HG03432 (cell line): ENCODE data around the gene ZNF76.
A peak's percentile ranks its signal among the peaks of the same experiment; 100 is the strongest.

Source experiments
- ATAC-seq: cut with Tn5 transposase; IDR thresholded peaks from one replicate; pipeline ENCODE4 v1.9.1; 2021; ENCODE audit warnings: mild to moderate bottlenecking, moderate library complexity; ENCODE audit not compliant: unreplicated experiment

Gene ZNF76

GRCh38 chr6:35259194-35259947 is at the start of gene ZNF76:
ZNF76 (plus strand) TSS chr6:35259735; CDS start chr6:35281152, 21,417 bp downstream.
- ATAC-seq: peak; percentile 88

DNA sequence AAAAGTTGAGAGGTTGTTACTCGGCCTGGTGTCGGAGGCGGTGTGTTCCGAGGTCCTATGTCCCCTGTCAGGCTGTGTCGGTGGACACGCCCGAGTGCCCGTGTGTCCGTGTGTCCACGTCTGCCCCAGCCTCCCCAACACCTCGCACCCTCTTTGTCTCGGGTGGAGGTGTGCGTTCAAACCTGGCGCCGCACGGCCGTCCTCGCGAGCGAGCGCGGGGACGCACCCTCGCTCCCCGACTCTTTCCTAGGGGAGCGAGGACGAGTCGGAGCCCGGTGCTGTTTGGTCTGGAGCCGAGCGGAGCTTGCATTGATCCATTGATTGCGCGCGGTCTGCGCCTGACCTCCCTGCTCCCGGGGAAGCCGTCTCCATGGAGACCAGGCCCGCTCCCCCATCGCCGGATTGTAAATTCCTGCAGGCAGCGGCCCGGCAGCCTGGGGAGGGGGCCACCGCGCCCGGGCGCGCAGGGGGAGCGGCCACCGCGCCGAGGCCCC is 46.2 kb upstream of the ZNF76 start:
- no peak for ATAC-seq

DNA sequence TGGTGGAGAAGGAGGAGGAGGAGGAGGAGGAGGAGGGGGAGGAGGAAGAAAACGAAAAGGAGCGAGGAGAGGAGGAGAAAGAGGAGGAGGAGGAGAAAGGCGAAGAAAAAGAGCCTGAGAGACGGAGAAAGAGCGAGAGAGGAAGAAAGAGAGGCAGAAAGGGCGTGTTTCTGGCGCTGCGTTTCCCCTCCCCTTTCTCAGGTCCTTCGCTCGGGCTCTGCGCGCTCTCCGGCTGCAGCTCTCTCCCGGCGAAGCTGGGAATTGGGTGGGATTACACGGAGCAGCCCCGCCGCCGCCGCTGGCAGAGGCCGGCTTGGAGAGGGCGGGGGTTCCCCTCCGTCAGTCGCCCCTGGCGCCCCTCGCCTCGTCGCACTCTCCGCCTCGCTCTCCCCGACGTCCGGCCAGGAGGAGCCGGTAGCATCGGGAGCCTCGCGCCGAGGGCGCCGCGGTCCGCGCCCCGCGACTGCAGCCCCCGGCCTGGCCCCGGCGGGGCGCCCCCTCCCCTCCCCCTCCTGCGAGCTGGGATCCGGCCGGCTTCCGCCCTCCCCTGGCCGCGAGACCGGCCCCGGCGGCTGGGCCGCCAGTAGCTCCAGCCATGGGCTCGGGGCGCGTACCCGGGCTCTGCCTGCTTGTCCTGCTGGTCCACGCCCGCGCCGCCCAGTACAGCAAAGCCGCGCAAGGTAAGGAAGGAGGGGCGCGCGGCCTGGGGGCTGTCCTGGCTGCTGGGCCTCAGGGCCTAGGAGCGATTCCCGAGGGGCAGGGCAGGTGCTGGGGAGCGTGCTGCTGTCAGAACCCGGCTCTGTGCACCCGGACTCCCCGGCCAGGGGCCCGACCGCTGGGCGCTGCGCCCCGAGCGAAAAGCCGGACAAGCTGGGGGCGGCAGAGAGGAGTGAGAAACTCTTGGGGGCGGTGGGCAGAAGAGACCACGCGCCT is 45.4 kb upstream of the ZNF76 start, which contains the start of gene SCUBE3:
SCUBE3 (plus strand) TSS at position 133 of the 933 bp plus-strand sequence; CDS start at position 596, 463 bp downstream.
- no peak for ATAC-seq

GRCh38 chr6:35214869-35215664 is 44.5 kb upstream of the ZNF76 start:
- ATAC-seq: no peak

DNA sequence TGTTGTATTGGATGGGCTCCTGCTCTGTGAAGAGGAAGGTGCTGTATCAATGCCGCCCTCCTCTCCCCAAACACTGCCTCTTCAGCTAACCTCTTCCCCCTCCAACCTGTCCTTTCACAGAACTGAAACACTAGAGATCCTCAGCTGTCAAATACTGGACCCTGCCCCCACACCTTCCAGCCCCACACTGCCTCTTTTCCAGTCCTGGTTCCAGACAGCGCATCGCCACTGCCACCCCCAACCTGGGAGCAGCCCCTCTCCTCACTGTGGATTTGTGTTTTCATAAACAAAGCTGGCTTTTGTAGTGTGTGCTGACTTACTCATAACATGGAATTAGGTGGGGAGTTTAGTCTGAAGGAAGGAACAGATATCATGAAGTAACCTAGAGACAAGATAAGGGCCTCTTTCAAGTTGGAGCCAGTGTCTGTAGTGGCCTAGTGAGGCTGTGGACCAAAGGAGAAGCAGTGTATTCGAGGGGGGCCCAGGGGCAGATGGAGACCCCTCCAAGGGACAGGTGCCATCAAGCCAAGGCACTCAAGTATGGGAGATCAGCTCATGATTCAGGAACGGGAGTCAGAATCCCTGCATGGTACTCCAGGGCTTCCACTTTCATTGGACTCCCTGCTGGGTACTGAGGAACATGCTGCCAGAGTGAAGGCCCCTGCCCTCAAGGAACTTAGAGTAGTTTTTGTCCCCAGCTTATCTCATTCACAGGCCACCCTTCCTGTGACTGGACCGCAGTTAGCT is 43.7 kb upstream of the ZNF76 start:
- ATAC-seq: no peak

GRCh38 chr6:35216412-35216732 is 43.2 kb upstream of the ZNF76 start:
- ATAC-seq: no peak

DNA sequence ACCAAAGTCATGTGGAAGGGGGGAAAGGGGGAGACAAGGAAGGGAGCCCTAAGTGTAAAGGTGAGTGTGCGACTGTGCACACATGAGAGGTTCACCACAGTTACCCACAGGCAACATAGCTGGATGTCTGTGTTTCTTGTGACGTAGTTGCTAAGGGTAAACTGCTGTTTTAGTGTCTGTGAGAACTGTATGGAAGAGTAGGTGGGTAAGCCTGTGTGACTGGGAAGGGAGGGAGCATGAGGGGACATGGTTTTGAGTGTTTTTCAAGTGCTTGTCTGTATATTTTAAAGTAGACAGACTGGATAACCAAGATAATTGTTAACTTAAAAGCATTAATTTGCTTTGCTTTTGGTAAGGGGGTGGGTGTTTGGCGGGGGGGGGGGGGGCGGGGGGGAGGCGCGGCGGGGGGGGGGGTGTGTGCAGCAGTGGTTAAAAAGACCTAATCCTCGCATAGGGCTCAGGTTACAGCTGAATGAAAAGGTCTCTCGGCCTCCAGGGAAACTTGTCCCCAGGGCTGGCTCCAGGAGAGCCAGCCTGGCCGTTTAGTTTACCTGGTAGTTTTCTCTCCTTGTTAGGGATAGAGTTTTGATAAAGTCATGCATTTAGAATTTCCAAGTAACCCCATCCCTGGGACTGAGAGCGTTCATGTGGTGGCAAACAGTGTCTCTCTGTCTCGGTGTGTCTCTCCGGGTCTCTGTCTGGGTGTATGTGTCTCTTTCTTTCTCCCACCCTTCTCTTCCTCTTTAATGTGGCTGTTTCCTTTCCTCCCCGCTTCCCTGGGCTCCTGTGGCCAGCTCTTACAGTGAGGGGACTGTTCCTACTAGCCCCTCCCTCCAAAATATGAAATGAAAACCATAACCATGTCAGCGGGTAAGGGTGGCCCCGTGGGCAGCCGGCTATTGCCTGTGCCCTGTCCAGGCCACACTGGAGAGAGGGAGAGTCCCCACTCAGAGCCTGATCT is 42.4 kb upstream of the ZNF76 start:
- ATAC-seq: no peak

- ATAC-seq: no peak
These were observed 41.5 kb upstream of the ZNF76 start for GRCh38 chr6:35218021-35218420.

- no peak for ATAC-seq
These were observed 41.1 kb upstream of the ZNF76 start for GRCh38 chr6:35218456-35218855.

GRCh38 chr6:35219683-35220326 is 39.7 kb upstream of the ZNF76 start:
- ATAC-seq: no peak

DNA sequence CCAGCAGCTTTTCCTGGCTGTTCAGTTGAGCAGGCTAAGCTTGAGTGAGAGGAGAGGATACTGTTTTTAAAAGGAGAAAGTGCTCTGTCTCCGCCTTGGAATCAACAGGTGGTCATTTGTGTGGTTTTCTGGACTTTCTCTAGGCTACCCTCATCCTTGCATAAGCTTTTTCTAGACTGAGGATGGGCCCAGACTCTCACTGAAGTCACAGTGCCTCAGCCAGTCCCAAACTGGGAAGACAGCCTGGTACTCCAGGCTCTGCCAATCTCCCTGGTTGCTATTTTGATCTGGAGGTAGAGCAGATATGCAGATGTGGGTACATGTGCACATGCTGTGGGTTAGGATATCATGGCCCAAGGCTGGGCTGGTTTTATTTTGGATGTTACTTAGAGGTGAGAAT is 38.8 kb upstream of the ZNF76 start:
- ATAC-seq: no peak

DNA sequence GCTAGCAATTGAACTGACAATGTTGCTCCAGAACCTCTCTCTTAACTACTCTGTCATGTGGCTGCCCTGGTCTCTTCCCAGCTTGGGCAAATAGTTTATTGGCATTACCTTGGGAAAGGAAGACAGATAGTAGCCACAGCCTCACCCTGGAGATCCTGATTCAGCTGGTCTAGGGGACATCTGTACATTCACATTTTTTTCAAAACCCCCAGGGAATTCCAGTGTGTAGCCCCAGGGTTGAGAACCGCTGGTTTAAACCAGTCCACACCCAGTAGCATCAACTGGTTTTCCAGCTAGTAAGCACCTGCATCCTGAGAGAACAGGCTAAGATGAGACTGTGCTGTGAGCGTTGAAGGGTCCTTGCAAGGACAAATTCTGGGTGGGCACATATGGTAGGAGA is 36.1 kb upstream of the ZNF76 start:
- ATAC-seq: no peak

DNA sequence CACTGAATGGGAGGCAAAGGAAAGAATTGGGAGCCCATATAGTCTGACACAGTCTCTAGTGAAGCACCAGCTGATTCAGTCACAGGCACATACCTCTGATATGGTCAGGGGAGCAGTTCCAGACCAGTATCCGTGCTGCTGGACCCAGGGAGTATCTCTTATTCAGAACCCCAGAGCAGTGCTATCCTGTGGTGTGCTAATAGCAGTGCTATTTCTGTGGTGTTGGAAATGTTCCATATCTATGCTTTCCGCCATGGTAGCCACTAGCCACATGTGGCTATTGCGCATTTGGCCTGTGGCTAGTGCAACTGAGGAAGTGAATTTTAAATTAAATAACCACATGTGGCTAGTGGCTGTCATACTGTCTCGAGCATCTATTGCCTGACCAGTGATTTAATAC is 34.8 kb upstream of the ZNF76 start:
- ATAC-seq: no peak

DNA sequence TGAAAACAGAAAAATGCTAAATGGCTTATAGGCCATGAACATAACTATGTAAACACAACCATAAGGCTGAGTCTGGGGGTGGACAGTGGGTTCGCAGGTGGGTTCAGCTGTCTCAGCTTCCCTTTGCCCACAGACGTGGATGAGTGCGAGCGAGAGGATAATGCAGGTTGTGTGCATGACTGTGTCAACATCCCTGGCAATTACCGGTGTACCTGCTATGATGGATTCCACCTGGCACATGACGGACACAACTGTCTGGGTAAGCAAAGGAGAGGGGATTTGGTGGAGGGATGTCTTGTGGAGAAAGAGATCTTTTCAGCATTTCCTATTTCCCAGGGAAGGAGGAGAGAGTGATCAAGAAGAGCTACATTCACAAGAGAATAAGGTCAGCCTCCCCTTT is 31.1 kb upstream of the ZNF76 start:
- no peak for ATAC-seq

- ATAC-seq: no peak
These were observed 30.2 kb upstream of the ZNF76 start for GRCh38 chr6:35229304-35229703.

- no peak for ATAC-seq
These were observed 29.0 kb upstream of the ZNF76 start for GRCh38 chr6:35230498-35230897.

DNA sequence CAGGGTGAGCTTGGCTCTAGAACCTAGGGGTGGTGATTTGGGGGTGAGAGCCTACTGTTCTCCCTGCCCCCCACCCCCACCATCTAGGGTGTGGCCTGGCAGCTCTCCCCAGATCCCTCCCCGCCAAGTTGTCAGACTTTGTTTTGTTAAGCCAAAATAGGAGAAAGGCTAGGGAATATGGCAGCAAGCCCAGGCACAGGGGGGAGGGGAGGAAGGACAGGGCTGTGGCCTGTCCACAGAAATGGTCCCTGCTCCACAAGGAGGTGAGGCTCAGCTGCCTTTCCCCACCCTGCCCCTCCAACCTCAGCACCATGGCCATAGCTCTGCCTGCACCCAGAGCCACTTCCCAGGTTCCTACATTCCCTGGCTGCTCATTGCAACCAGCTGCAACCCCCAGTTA is 28.6 kb upstream of the ZNF76 start:
- no peak for ATAC-seq

- no peak for ATAC-seq
These were observed 28.0 kb upstream of the ZNF76 start for GRCh38 chr6:35231563-35231962.

- ATAC-seq: no peak
These were observed 24.6 kb upstream of the ZNF76 start for GRCh38 chr6:35234901-35235300.
